WI38 (cell line): ENCODE data around the gene NFKB1.
"Not testable (repeated sequence)": the region's sequence is repeated elsewhere in the genome, so short reads cannot be mapped to it uniquely, and the experiment has no call there.

Experiments used
- H3K4me3 ChIP-seq: 2 replicates; pipeline ENCODE4 v1.5.1; 2011; ENCODE audit warnings: low read depth, mild to moderate bottlenecking, control low read depth, low read length
- TF ChIP-seq, protein P1 (sequence below): IDR thresholded peaks from 2 replicates; pipeline ENCODE4 v1.5.1; 2012; ENCODE audit warnings: low read depth, mild to moderate bottlenecking, control low read depth, low read length

The NFKB1 gene

DNA sequence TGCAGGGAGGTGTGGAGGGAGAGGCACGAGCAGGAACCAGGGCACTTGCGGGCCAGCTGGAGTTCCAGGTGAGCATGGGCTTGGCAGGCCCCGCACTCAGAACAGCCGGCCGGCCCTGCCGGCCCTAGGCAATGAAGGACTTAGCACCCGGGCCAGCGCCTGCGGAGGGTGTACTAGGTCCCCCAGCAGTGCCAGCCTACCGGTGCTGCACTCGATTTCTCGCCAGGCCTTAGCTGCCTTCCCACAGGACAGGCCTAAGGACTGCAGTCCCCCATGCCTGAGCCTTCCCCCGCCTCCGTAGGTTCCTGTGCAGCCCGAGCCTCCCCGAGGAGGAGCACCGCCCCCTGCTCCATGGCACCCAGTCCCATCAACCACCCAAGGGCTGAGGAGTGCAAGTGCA, 18.0 kb upstream of the NFKB1 start:
- TF ChIP-seq, protein P1, sequence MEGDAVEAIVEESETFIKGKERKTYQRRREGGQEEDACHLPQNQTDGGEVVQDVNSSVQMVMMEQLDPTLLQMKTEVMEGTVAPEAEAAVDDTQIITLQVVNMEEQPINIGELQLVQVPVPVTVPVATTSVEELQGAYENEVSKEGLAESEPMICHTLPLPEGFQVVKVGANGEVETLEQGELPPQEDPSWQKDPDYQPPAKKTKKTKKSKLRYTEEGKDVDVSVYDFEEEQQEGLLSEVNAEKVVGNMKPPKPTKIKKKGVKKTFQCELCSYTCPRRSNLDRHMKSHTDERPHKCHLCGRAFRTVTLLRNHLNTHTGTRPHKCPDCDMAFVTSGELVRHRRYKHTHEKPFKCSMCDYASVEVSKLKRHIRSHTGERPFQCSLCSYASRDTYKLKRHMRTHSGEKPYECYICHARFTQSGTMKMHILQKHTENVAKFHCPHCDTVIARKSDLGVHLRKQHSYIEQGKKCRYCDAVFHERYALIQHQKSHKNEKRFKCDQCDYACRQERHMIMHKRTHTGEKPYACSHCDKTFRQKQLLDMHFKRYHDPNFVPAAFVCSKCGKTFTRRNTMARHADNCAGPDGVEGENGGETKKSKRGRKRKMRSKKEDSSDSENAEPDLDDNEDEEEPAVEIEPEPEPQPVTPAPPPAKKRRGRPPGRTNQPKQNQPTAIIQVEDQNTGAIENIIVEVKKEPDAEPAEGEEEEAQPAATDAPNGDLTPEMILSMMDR: no peak
- no peak overlapping the region for H3K4me3 ChIP-seq

DNA sequence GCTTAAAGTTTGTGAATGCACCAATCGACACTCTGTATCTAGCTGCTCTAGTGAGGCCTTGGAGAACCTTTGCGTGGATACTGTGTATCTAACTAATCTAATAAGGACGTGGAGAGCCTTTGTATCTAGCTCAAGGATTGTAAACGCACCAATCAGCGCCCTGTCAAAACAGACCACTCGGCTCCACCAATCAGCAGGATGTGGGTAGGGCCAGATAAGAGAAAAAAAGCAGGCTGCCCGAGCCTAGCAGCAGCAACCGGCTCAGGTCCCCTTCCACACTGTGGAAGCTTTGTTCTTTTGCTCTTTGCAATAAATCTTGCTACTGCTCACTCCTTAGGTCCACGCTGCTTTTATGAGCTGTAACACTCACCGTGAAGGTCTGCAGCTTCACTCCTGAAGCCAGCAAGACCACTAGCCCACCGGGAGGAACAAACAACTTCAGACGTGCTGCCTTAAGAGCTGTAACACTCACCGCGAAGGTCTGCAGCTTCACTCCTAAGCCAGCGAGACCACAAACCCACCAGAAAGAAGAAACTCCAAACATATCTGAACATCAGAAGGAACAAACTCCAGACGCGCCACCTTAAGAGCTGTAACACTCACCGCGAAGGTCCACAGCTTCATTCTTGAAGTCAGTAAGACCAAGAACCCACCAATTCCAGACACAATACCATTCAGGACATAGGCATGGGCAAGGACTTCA, 17.0 kb upstream of the NFKB1 start:
- not testable (repeated sequence) for H3K4me3 ChIP-seq

DNA sequence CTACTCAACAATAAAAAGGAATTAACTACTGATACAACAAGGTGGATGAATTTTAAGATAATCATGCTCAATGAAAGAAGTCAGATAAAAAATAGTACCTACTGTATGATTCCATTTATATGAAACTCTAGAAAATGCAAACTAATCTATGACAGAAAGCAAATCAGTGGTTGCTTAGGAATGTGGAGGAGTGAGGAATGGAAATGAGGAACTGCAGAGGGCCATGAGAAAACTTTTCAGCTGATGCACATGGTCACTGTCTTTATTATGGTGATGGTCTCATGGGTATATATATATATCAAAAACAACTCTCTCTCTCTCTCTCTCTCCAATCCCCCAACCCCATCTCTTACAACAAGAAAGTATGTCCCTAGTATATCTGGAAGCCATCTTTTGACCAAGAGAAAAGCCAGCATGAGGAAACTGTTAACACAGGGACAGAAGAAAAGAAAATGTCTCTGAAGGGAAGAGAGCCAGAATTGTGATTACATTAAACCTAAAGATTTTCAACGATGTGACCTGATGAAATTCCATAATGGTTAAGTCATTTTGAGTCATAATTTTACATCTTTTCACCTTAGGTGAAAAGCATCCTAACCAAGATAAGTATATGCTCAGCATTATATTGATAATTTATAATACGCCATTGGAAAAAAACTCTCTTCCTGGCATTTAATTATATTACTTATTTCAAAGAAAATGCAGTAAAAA, 8.5 kb upstream of the NFKB1 start:
- H3K4me3 ChIP-seq: no peak overlapping the region
- TF ChIP-seq, protein P1: no peak

DNA sequence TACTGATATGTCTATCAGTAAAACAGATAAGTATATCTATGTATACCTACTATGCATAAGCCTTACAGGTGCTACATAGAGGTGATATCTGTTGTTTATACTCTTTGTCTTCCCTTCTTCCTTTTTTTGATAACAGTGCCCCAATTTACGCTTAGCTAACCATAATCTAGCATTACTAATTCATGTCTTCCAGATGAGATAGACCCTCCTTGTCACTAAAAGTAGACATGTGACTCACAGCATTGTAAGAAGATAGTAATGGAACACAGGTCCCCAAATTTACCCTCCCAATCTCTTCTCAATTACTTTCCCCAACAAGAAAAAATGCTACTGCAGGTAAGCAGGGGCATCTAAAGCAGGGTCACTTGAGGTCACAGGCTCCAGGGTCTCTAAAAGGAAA, 7.9 kb upstream of the NFKB1 start:
- TF ChIP-seq, protein P1: no peak

DNA sequence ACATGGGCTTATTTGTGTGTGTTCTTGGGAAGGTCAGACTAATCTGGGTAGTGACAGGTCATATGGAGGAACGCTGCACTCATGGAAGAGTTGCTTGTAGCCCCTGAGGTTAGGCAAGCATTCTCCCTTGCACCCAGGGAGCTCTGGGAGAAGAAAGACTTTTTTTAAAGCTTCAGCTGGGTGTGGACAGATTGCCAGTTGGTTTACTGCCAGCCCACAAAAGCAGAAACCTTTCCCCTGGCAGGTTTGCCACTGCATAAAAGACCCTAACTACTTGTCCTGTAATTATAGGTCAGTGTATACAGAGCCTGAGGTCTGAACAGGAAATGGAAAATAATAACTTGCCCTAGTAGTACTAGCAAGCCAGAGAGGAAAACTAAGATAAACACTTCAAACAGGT, 7.4 kb upstream of the NFKB1 start:
- no peak overlapping the region for H3K4me3 ChIP-seq
- TF ChIP-seq, protein P1: no peak

More for the DNA sequence above, 7.9 kb upstream of the NFKB1 start:
- no peak overlapping the region for H3K4me3 ChIP-seq

DNA sequence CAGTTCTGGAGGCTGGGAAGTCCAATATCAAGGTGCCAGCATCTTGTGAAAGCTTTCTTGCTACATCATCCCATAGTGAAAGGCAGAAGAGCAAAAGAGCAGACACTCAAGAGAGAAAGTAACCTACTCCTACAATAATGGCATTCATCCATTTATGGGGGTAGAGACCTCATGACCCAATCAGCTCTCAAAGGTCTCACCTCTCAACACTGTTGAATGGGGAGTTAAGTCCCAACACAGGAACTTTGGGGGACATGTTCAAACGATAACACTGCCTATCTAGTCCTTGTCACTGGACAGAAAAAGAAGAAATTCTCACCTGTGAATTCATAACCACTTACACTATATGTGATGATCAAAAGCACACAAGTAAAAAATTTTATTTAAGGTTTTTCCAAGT, 6.6 kb upstream of the NFKB1 start:
- TF ChIP-seq, protein P1: no peak
- no peak overlapping the region for H3K4me3 ChIP-seq

DNA sequence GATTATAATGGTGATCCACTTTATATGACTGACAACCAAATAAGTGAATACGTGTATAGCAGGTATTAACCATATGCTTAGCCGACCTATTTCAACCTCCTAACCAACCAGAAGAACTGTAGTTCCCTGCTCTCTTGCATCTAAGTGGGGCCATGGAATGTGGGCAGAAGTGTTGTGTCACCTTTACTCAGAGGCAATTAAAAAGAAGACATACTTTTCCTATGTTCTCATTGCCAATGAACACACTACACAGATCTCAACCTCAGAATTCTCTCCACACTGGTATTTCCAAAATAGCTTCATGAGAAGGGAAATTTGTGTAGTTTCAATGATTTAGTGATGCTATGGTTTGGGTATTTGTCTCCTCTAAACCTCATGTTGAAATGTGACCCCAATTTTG, 3.2 kb upstream of the NFKB1 start:
- no peak overlapping the region for H3K4me3 ChIP-seq
- TF ChIP-seq, protein P1: no peak

DNA sequence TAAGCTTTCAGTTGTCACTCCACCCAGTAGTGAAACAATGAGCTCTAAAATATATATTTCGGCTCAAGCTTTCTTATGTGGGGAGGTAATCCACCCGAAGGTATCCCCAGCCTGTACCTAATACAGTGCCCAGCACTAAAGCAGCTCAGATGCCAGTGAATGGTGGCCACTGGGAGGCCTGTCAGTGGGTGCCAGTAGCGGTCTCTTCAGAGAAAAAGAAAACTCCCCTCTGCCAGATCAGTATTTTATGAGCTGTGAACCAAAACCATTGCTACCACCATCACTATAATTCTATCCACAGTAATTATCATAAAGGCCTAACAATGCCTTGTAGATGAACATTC, 835 bp upstream of the NFKB1 start:
- H3K4me3 ChIP-seq: peak overlapping the region; percentile 88
- TF ChIP-seq, protein P1: no peak
